ENCODE data around the gene THOC5. TPM values are rescaled to one million over a fixed set of nuclear protein-coding genes. Genes with fewer than 3 reads are reported as not detected.

THOC5 gene
- total RNA-seq, 1 donor from 2014 or later: 43.8 TPM

- H3K36me3 ChIP-seq (ENCODE audit: control insufficient read depth in 3 of 3, insufficient read depth in 3 of 3, low read length in 3 of 3): no peaks in the 10 kb centered on the region
- peaks cover 49 to 71% (median 63%) of the 10 kb centered on the region in 3 donors for H3K27me3 ChIP-seq (ENCODE audit: control insufficient read depth in 3 of 3, insufficient read depth in 3 of 3, low read length in 3 of 3)
- no peak within 1 kb of the TSS for H3K27ac ChIP-seq (ENCODE audit: low read depth, low read length)
- no peaks in the 10 kb centered on the region for H3K9me3 ChIP-seq (ENCODE audit: control insufficient read depth in 3 of 3, low read length in 3 of 3)
- H3K4me3 ChIP-seq (ENCODE audit: low read length in 3 of 3): peak within 1 kb of the TSS in 1 of 3 donors; percentile 45
- H3K4me1 ChIP-seq (ENCODE audit: control insufficient read depth in 3 of 3, insufficient read depth in 3 of 3, low read length in 3 of 3): peaks cover 7 to 13% (median 8%) of the 10 kb centered on the region in 3 donors
- H3K9ac ChIP-seq (ENCODE audit: low read depth in 1 of 3, low read length in 3 of 3): no peak within 1 kb of the TSS
These were observed 73.9 kb downstream of the THOC5 start, which contains the start of gene NEFH for GRCh38 chr22:29479417-29480261. Gene NEFH, plus strand, starts transcription at chr22:29480218. Its CDS starts 45 bp downstream, at chr22:29480263.

GRCh38 chr22:29478326-29479276, 75.0 kb downstream of the THOC5 start:
- H3K4me3 ChIP-seq (ENCODE audit: low read length in 3 of 3): no peak overlapping the region
- no peaks in the 10 kb centered on the region for H3K36me3 ChIP-seq (ENCODE audit: control insufficient read depth in 3 of 3, insufficient read depth in 3 of 3, low read length in 3 of 3)
- peaks cover 7 to 13% (median 8%) of the 10 kb centered on the region in 3 donors for H3K4me1 ChIP-seq (ENCODE audit: control insufficient read depth in 3 of 3, insufficient read depth in 3 of 3, low read length in 3 of 3)

GRCh38 chr22:29477723-29478318, 75.7 kb downstream of the THOC5 start:
- no peak overlapping the region for H3K4me3 ChIP-seq (ENCODE audit: low read length in 3 of 3)
- peaks cover 49 to 67% (median 58%) of the 10 kb centered on the region in 3 donors for H3K27me3 ChIP-seq (ENCODE audit: control insufficient read depth in 3 of 3, insufficient read depth in 3 of 3, low read length in 3 of 3)

More at GRCh38 chr22:29478326-29479276, 75.0 kb downstream of the THOC5 start:
- H3K27ac ChIP-seq (ENCODE audit: low read depth, low read length): no peak overlapping the region
- no peaks in the 10 kb centered on the region for H3K9me3 ChIP-seq (ENCODE audit: control insufficient read depth in 3 of 3, low read length in 3 of 3)
- peaks cover 49 to 71% (median 63%) of the 10 kb centered on the region in 3 donors for H3K27me3 ChIP-seq (ENCODE audit: control insufficient read depth in 3 of 3, insufficient read depth in 3 of 3, low read length in 3 of 3)
- H3K9ac ChIP-seq (ENCODE audit: low read depth in 1 of 3, low read length in 3 of 3): no peak overlapping the region

DNA sequence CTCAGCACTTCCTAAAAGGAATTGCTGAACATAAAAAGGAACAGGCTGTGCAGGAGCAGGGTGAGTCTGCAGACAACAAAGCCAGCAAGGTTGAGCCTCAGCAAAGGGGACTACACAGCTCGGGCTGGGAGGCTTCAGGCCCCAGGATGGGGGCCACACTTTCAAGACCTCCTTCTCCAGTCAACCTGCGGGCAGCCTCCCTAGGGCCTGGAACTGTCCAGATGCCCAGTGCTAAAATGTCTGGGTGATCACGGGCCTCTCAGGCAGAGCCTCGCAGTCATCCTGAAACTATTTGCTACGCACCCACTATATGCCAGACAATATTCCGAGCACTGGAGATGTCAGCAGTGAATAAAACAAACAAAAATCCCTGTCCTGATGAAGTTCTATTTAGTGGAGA, 77.4 kb downstream of the THOC5 start:
- H3K9me3 ChIP-seq (ENCODE audit: control insufficient read depth in 3 of 3, low read length in 3 of 3): no peaks in the 10 kb centered on the region
- H3K27me3 ChIP-seq (ENCODE audit: control insufficient read depth in 3 of 3, insufficient read depth in 3 of 3, low read length in 3 of 3): peaks cover 34 to 52% (median 46%) of the 10 kb centered on the region in 3 donors
- peaks cover 6 to 10% (median 7%) of the 10 kb centered on the region in 3 donors for H3K4me1 ChIP-seq (ENCODE audit: control insufficient read depth in 3 of 3, insufficient read depth in 3 of 3, low read length in 3 of 3)
- H3K9ac ChIP-seq (ENCODE audit: low read depth in 1 of 3, low read length in 3 of 3): no peak overlapping the region
- no peak overlapping the region for H3K4me3 ChIP-seq (ENCODE audit: low read length in 3 of 3)
- H3K36me3 ChIP-seq (ENCODE audit: control insufficient read depth in 3 of 3, insufficient read depth in 3 of 3, low read length in 3 of 3): peaks cover 0 to 1% (median 0%) of the 10 kb centered on the region in 3 donors
- no peak overlapping the region for H3K27ac ChIP-seq (ENCODE audit: low read depth, low read length)

More at GRCh38 chr22:29477723-29478318, 75.7 kb downstream of the THOC5 start:
- H3K27ac ChIP-seq (ENCODE audit: low read depth, low read length): no peak overlapping the region
- peaks cover 7 to 13% (median 8%) of the 10 kb centered on the region in 3 donors for H3K4me1 ChIP-seq (ENCODE audit: control insufficient read depth in 3 of 3, insufficient read depth in 3 of 3, low read length in 3 of 3)
- no peak overlapping the region for H3K9ac ChIP-seq (ENCODE audit: low read depth in 1 of 3, low read length in 3 of 3)
- no peaks in the 10 kb centered on the region for H3K9me3 ChIP-seq (ENCODE audit: control insufficient read depth in 3 of 3, low read length in 3 of 3)
- H3K36me3 ChIP-seq (ENCODE audit: control insufficient read depth in 3 of 3, insufficient read depth in 3 of 3, low read length in 3 of 3): no peaks in the 10 kb centered on the region

DNA sequence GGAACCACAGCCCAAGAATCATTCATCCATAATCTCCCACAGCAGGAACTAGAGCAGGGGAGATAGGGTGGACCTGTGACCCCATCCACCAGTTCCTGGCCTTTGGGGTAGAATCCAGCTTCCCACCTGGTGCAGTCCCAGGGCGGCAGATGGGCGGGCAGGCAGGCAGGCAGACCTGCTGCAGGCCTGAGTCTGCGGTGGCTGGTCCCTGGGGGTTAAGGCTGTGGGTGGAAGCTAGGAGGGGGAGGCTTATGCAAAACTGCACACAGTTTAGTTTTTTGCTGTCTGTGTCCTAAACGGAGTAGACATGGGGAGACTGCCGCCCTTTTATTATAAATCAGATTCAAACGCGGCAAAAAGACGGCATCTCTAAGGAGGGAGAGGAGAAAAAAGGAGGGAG, 78.0 kb downstream of the THOC5 start:
- no peak overlapping the region for H3K27ac ChIP-seq (ENCODE audit: low read depth, low read length)
- no peak overlapping the region for H3K9ac ChIP-seq (ENCODE audit: low read depth in 1 of 3, low read length in 3 of 3)
- H3K36me3 ChIP-seq (ENCODE audit: control insufficient read depth in 3 of 3, insufficient read depth in 3 of 3, low read length in 3 of 3): peaks cover 0 to 1% (median 0%) of the 10 kb centered on the region in 3 donors
- H3K4me1 ChIP-seq (ENCODE audit: control insufficient read depth in 3 of 3, insufficient read depth in 3 of 3, low read length in 3 of 3): peaks cover 2 to 7% (median 6%) of the 10 kb centered on the region in 3 donors
- no peak overlapping the region for H3K4me3 ChIP-seq (ENCODE audit: low read length in 3 of 3)
- H3K27me3 ChIP-seq (ENCODE audit: control insufficient read depth in 3 of 3, insufficient read depth in 3 of 3, low read length in 3 of 3): peaks cover 31 to 51% (median 44%) of the 10 kb centered on the region in 3 donors
- H3K9me3 ChIP-seq (ENCODE audit: control insufficient read depth in 3 of 3, low read length in 3 of 3): no peaks in the 10 kb centered on the region

DNA sequence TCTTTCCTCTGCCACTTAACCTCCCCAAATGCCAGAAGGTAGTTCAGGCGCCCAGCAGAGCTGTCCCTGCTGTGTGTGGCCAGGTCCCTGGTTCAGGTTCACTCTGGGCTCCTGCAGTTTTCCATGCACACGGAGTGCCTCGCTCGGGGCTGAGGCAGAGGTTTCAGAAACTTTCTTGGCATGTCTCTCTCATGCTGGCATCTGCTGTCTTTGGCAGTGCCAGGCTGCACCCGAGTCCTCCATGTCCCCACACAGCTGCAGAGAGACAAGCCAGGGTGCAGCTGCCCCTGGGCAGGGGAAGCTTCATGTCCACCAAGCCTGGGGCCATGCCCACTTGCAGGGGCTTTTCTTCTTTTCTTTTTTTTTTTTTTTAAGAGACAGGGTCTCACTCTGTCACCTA, 80.6 kb downstream of the THOC5 start:
- no peaks in the 10 kb centered on the region for H3K9me3 ChIP-seq (ENCODE audit: control insufficient read depth in 3 of 3, low read length in 3 of 3)
- H3K27ac ChIP-seq (ENCODE audit: low read depth, low read length): no peak overlapping the region
- peaks cover 18 to 41% (median 36%) of the 10 kb centered on the region in 3 donors for H3K27me3 ChIP-seq (ENCODE audit: control insufficient read depth in 3 of 3, insufficient read depth in 3 of 3, low read length in 3 of 3)
- no peak overlapping the region for H3K4me3 ChIP-seq (ENCODE audit: low read length in 3 of 3)
- peaks cover 0 to 1% (median 0%) of the 10 kb centered on the region in 3 donors for H3K36me3 ChIP-seq (ENCODE audit: control insufficient read depth in 3 of 3, insufficient read depth in 3 of 3, low read length in 3 of 3)
- H3K4me1 ChIP-seq (ENCODE audit: control insufficient read depth in 3 of 3, insufficient read depth in 3 of 3, low read length in 3 of 3): peaks cover 0 to 6% (median 5%) of the 10 kb centered on the region in 3 donors
- no peak overlapping the region for H3K9ac ChIP-seq (ENCODE audit: low read depth in 1 of 3, low read length in 3 of 3)

- H3K4me1 ChIP-seq (ENCODE audit: control insufficient read depth in 3 of 3, insufficient read depth in 3 of 3, low read length in 3 of 3): peaks cover 0 to 6% (median 3%) of the 10 kb centered on the region in 3 donors
- H3K9me3 ChIP-seq (ENCODE audit: control insufficient read depth in 3 of 3, low read length in 3 of 3): no peaks in the 10 kb centered on the region
- no peak overlapping the region for H3K27ac ChIP-seq (ENCODE audit: low read depth, low read length)
- peaks cover 0 to 1% (median 0%) of the 10 kb centered on the region in 3 donors for H3K36me3 ChIP-seq (ENCODE audit: control insufficient read depth in 3 of 3, insufficient read depth in 3 of 3, low read length in 3 of 3)
- peaks cover 12 to 25% (median 22%) of the 10 kb centered on the region in 3 donors for H3K27me3 ChIP-seq (ENCODE audit: control insufficient read depth in 3 of 3, insufficient read depth in 3 of 3, low read length in 3 of 3)
- H3K9ac ChIP-seq (ENCODE audit: low read depth in 1 of 3, low read length in 3 of 3): peak overlapping the region in 1 of 3 donors; percentile 38
- H3K4me3 ChIP-seq (ENCODE audit: low read length in 3 of 3): peak overlapping the region in 2 of 3 donors; percentile 13 to 32
These were observed 83.2 kb downstream of the THOC5 start for GRCh38 chr22:29470159-29470855.

GRCh38 chr22:29469755-29470154, 83.8 kb downstream of the THOC5 start:
- peaks cover 10 to 25% (median 22%) of the 10 kb centered on the region in 3 donors for H3K27me3 ChIP-seq (ENCODE audit: control insufficient read depth in 3 of 3, insufficient read depth in 3 of 3, low read length in 3 of 3)
- no peaks in the 10 kb centered on the region for H3K9me3 ChIP-seq (ENCODE audit: control insufficient read depth in 3 of 3, low read length in 3 of 3)
- H3K4me1 ChIP-seq (ENCODE audit: control insufficient read depth in 3 of 3, insufficient read depth in 3 of 3, low read length in 3 of 3): peaks cover 0 to 6% (median 3%) of the 10 kb centered on the region in 3 donors
- H3K9ac ChIP-seq (ENCODE audit: low read depth in 1 of 3, low read length in 3 of 3): no peak overlapping the region
- H3K4me3 ChIP-seq (ENCODE audit: low read length in 3 of 3): no peak overlapping the region
- no peak overlapping the region for H3K27ac ChIP-seq (ENCODE audit: low read depth, low read length)
- H3K36me3 ChIP-seq (ENCODE audit: control insufficient read depth in 3 of 3, insufficient read depth in 3 of 3, low read length in 3 of 3): peaks cover 0 to 1% (median 0%) of the 10 kb centered on the region in 3 donors

DNA sequence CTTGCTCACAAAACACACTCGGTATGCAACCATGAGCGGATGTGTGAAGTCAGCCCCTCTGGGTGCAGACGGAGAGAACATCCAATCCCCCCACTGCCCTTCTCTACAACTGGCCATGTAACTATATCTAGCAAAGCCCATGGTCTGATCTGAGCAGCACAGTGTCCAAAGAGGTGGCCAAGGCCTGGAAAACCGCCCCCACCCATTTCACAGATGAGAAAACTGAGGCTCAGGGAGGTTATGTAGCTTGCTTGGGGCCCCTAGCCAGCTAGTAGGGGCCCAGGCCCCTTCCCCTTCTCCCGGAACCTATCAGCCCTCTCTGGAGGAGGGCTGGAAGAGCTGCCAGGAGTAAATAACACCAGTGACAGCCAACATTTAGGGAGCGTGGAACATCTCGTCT, 89.0 kb downstream of the THOC5 start:
- H3K4me3 ChIP-seq (ENCODE audit: low read length in 3 of 3): no peak overlapping the region

More for the DNA sequence above, 89.0 kb downstream of the THOC5 start:
- Histone ChIP-seq H3K27me3 (ENCODE audit: control insufficient read depth in 3 of 3, insufficient read depth in 3 of 3, low read length in 3 of 3) (peaks cover 0 to 7% (median 6%) of the 10 kb centered on the region in 3 donors), H3K9ac (ENCODE audit: low read depth in 1 of 3, low read length in 3 of 3) (no peak overlapping the region), H3K36me3 (ENCODE audit: control insufficient read depth in 3 of 3, insufficient read depth in 3 of 3, low read length in 3 of 3) (no peaks in the 10 kb centered on the region), H3K4me1 (ENCODE audit: control insufficient read depth in 3 of 3, insufficient read depth in 3 of 3, low read length in 3 of 3) (no peaks in the 10 kb centered on the region), H3K9me3 (ENCODE audit: control insufficient read depth in 3 of 3, low read length in 3 of 3) (no peaks in the 10 kb centered on the region), H3K27ac (ENCODE audit: low read depth, low read length) (no peak overlapping the region)

Data from skeletal muscle tissue (tissue), 4 donors.